Chondrocyte (in vitro differentiated cells): ENCODE data around the gene WDR87. TPM values are rescaled to one million over a fixed set of nuclear protein-coding genes. Genes with fewer than 3 reads are reported as not detected.
"Not testable (repeated sequence)": the region's sequence is repeated elsewhere in the genome, so short reads cannot be mapped to it uniquely, and the experiment has no call there.

ENCODE experiments used
- DNase-seq: peaks from one replicate; pipeline ENCODE4 v3.0.0; 2021; ENCODE audit warnings: mixed read lengths, low spot score
- H3K27ac Mint-ChIP-seq: one replicate; pipeline ENCODE4 v1.8.0; 2021; ENCODE audit warnings: mild to moderate bottlenecking, moderate library complexity, mixed read lengths; ENCODE audit not compliant: unreplicated experiment
- H3K27me3 Mint-ChIP-seq: 2 replicates; pipeline ENCODE4 v1.8.0; 2021; ENCODE audit warnings: low read depth, mixed read lengths
- H3K36me3 Mint-ChIP-seq: 2 replicates; pipeline ENCODE4 v1.8.0; 2021; ENCODE audit warnings: low read depth, mixed read lengths
- H3K4me1 Mint-ChIP-seq: 2 replicates; pipeline ENCODE4 v1.8.0; 2021; ENCODE audit warnings: low read depth, mild to moderate bottlenecking, mixed read lengths
- H3K4me3 Mint-ChIP-seq: one replicate; pipeline ENCODE4 v1.8.0; 2021; ENCODE audit warnings: mild to moderate bottlenecking, moderate library complexity, mixed read lengths; ENCODE audit not compliant: unreplicated experiment
- H3K9me3 Mint-ChIP-seq: 2 replicates; pipeline ENCODE4 v1.8.0; 2021; ENCODE audit warnings: low read depth, mixed read lengths
- CTCF ChIP-seq: fragments of 200-600 bp; sonication (generic); IDR thresholded peaks from 2 replicates; pipeline ENCODE4 v1.5.0; 2021; ENCODE audit warnings: antibody characterized with exemption, mild to moderate bottlenecking, moderate library complexity
- total RNA-seq: library from RNA; stranded (reverse); gene quantifications from 3 replicates; pipeline ENCODE4 v1.2.1, GENCODE V29; 2021

Gene WDR87
- total RNA-seq, 1 donor from 2014 or later = not detected

- H3K36me3 Mint-ChIP-seq = peaks cover 2% of the 10 kb centered on the region
- no peak for TF ChIP-seq CTCF
- no peaks in the 10 kb centered on the region for H3K9me3 Mint-ChIP-seq
- no peak overlapping the region for H3K27ac Mint-ChIP-seq
- DNase-seq = no peak
- H3K27me3 Mint-ChIP-seq = no peaks in the 10 kb centered on the region
- H3K4me3 Mint-ChIP-seq = no peak overlapping the region
- H3K4me1 Mint-ChIP-seq = peaks cover 7% of the 10 kb centered on the region
Observed at GRCh38 chr19:37926255-37926654, 19.9 kb upstream of the WDR87 start.

DNA sequence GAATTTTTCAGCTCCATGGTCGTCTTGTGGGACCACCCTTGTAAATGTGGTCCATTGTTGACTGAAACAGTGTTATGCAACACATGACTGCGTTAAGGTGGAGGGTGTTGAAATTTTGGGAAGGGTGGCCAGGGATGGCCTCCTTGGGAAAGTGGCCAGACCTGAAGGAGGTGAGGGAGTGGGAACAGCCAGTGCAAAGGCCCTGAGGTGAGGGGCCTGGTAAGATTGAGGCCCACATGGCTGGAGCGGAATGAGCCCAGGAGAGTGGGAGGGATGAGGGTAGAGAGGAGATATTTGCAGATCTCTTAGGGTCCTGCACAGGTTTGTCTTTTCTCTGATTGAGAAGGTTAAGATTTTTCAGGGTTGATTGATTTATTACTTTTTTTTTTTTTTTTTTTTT lies 18.8 kb upstream of the WDR87 start:
- peaks cover 2% of the 10 kb centered on the region for H3K36me3 Mint-ChIP-seq
- no peaks in the 10 kb centered on the region for H3K27me3 Mint-ChIP-seq
- DNase-seq = no peak
- no peak overlapping the region for H3K27ac Mint-ChIP-seq
- H3K9me3 Mint-ChIP-seq = no peaks in the 10 kb centered on the region
- no peak overlapping the region for H3K4me3 Mint-ChIP-seq
- no peaks in the 10 kb centered on the region for H3K4me1 Mint-ChIP-seq
- no peak for TF ChIP-seq CTCF

GRCh38 chr19:37924573-37924972 lies 18.2 kb upstream of the WDR87 start:
- H3K9me3 Mint-ChIP-seq, H3K36me3 Mint-ChIP-seq, H3K4me3 Mint-ChIP-seq, H3K27ac Mint-ChIP-seq, H3K27me3 Mint-ChIP-seq, H3K4me1 Mint-ChIP-seq, DNase-seq: not testable (repeated sequence)

GRCh38 chr19:37920591-37921450 lies 14.4 kb upstream of the WDR87 start:
- Mint-ChIP-seq H3K27ac (no peak overlapping the region), H3K27me3 (no peaks in the 10 kb centered on the region), H3K4me3 (no peak overlapping the region), H3K4me1 (no peaks in the 10 kb centered on the region), H3K9me3 (no peaks in the 10 kb centered on the region), H3K36me3 (peaks cover 2% of the 10 kb centered on the region)
- no peak for DNase-seq
- no peak for TF ChIP-seq CTCF

GRCh38 chr19:37914908-37915307 lies 8.5 kb upstream of the WDR87 start:
- Mint-ChIP-seq H3K36me3 (no peaks in the 10 kb centered on the region), H3K27me3 (no peaks in the 10 kb centered on the region), H3K9me3 (no peaks in the 10 kb centered on the region), H3K4me3 (no peak overlapping the region), H3K27ac (no peak overlapping the region), H3K4me1 (no peaks in the 10 kb centered on the region)
- no peak for TF ChIP-seq CTCF
- no peak for DNase-seq
